Measurements from ENCODE around the gene ZNF91.
"Not testable (repeated sequence)": the region's sequence is repeated elsewhere in the genome, so short reads cannot be mapped to it uniquely, and the experiment has no call there.

Gene ZNF91

DNA sequence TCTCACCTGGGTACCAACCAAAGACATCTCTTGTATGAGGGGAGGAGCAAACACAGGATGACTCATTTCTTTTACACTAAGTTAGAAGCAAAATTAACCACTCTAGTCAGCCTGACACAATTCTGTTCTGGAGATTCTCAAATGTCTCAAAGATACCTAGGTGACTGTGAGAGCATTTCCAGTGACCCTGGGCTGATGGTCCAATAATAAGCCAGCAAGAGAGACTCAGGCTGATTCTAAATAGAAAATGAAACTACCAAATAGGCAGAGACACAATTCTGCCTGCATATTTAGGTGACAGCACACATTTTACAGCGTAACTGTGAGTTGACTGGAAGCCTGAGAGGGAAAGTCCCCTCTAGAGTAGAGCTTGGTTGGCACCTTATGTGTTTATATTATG is 16.3 kb downstream of the ZNF91 start:
- no peak for TF ChIP-seq Cebpa-rat (IDR thresholded peaks at IDR 0.05)
- peaks cover 98% of the 10 kb centered on the region for H3K36me3 ChIP-seq
- H3K4me2 ChIP-seq = no peak overlapping the region

DNA sequence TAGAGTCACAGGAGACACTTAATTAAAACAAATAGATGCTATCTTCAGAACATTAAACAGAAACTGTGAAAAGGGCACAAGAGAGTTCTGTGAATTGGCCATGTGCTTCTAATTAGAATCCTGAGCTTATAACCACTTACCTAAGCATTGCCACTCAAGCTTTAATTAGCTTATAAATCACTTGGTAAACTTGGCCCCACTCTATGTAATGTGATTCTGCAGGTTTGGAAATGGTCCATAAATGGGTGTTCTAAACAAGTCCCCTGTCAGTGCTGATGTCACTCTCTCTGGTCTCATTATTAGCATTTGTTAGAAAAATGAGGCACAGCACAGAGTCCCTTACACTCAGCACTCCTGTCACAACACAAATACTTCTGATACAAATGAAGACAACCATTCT is 18.0 kb downstream of the ZNF91 start:
- Histone ChIP-seq H3K27ac (no peak overlapping the region), H3K4me1 (no peaks in the 10 kb centered on the region), H3K4me2 (no peak overlapping the region), H4K20me1 (peaks cover 22% of the 10 kb centered on the region; the same call in 1 of the 2 replicates), H3K9me3 (peaks cover 99% of the 10 kb centered on the region), H3K36me3 (peaks cover 97% of the 10 kb centered on the region), H3K27me3 (no peaks in the 10 kb centered on the region; the same call in 1 of the 2 replicates), H3K9ac (no peak overlapping the region), H3K4me3 (0 out of 2 replicates have a peak overlapping the region, but pooled peaks have one; percentile 31)
- no peak for TF ChIP-seq Cebpa-rat (IDR thresholded peaks at IDR 0.05)

More for the DNA sequence above, 16.3 kb downstream of the ZNF91 start:
- Histone ChIP-seq H3K27me3 (no peaks in the 10 kb centered on the region; the same call in 1 of the 2 replicates), H3K9me3 (peaks cover 100% of the 10 kb centered on the region), H3K4me3 (peak overlapping the region; percentile 37), H4K20me1 (peaks cover 39% of the 10 kb centered on the region), H3K9ac (no peak overlapping the region), H3K27ac (no peak overlapping the region), H3K4me1 (no peaks in the 10 kb centered on the region)

DNA sequence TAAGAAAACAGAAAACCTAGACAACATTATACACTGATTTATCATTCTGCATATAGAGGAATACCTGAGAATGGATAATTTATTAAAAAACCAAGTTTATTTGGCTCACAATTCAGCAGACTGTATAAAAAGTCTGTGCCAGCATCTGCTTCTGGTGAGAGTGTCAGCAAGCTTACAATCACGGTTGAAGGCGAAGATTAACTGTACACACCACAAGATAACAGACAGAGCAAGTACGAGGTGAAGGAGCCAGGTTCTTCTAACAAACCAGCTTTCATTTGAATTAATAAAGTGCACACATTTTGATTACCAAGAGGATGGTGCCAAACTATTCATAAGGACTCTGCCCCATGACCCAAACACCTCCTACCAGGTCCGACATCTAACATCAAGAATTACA is 28.8 kb downstream of the ZNF91 start:
- Histone ChIP-seq H3K4me3 (peak overlapping the region; percentile 31; the same call in 1 of the 2 replicates), H3K36me3 (peaks cover 82% of the 10 kb centered on the region), H3K27ac (no peak overlapping the region), H3K27me3 (no peaks in the 10 kb centered on the region), H3K4me1 (no peaks in the 10 kb centered on the region), H3K4me2 (no peak overlapping the region), H3K9me3 (peaks cover 95% of the 10 kb centered on the region), H3K9ac (no peak overlapping the region), H4K20me1 (no peaks in the 10 kb centered on the region)
- TF ChIP-seq Cebpa-rat (IDR thresholded peaks at IDR 0.05) = no peak

DNA sequence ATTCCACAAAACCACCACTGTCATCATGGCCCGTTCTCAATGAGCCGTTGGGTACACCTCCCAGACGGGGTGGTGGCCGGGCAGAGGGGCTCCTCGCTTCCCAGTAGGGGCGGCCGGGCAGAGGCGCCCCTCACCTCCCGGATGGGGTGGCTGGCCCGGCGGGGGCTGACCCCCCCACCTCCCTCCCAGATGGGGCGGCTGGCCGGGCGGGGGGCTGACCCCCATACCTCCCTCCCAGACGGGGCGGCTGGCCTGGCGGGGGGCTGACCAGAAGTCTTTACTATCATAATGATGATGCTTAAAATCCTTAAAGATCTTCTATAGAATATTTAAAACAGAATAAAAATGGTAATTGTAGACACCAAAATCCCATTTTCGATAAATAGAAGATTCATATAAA is 29.2 kb downstream of the ZNF91 start:
- not testable (repeated sequence) for H3K4me1 ChIP-seq, H4K20me1 ChIP-seq, H3K27ac ChIP-seq, H3K9ac ChIP-seq, H3K4me2 ChIP-seq, H3K27me3 ChIP-seq
- 0 out of 2 replicates have a peak overlapping the region, but pooled peaks have one; percentile 39 for H3K4me3 ChIP-seq
- H3K36me3 ChIP-seq = peaks cover 82% of the 10 kb centered on the region
- H3K9me3 ChIP-seq = peaks cover 95% of the 10 kb centered on the region

DNA sequence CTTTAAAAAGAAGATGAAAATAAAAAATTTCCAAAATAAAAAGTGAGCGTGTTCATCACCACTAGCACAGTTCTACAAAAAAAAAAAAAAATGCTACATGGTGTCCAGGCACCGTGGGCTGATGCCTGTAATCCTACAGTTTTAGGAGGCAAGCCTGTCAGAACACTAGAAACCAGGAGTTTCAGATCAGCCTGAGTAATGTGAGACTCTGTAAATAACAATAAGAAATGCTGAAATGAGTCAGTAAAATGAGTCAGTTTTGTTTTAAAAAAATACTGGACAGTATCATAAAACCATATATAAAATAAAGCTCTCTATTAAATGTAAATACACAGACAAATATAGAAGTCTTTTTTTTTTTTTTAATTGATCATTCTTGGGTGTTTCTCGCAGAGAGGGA is 30.0 kb downstream of the ZNF91 start:
- TF ChIP-seq Cebpa-rat (IDR thresholded peaks at IDR 0.05) = no peak
- H3K4me1 ChIP-seq = no peaks in the 10 kb centered on the region
- H3K9me3 ChIP-seq = peaks cover 95% of the 10 kb centered on the region
- no peaks in the 10 kb centered on the region for H3K27me3 ChIP-seq
- no peak overlapping the region for H3K4me2 ChIP-seq
- H3K9ac ChIP-seq = no peak overlapping the region
- no peak overlapping the region for H3K4me3 ChIP-seq
- H3K36me3 ChIP-seq = peaks cover 81% of the 10 kb centered on the region
- H3K27ac ChIP-seq = no peak overlapping the region
- H4K20me1 ChIP-seq = no peaks in the 10 kb centered on the region

DNA sequence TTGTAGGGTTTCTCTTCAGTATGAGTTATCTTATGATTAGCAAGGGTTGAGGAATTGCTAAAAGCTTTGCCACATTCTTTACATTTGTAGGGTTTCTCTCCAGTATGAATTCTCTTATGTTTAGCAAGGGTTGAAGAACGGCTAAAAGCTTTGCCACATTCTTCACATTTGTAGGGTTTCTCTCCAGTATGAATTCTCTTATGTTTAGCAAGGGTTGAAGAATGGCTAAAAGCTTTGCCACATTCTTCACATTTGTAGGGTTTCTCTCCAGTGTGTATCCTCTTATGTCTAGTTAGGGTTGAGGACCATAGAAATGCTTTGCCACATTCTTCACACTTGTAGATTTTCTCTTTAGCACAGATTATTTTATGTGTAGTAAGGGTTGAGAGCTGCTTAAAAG is 33.4 kb downstream of the ZNF91 start:
- H3K27me3 ChIP-seq, H3K4me1 ChIP-seq, H3K27ac ChIP-seq, H3K4me2 ChIP-seq, H3K9ac ChIP-seq, H4K20me1 ChIP-seq: not testable (repeated sequence)
- Histone ChIP-seq H3K4me3 (peak overlapping the region; percentile 1; the same call in 1 of the 2 replicates), H3K9me3 (peaks cover 98% of the 10 kb centered on the region), H3K36me3 (peaks cover 85% of the 10 kb centered on the region)

DNA sequence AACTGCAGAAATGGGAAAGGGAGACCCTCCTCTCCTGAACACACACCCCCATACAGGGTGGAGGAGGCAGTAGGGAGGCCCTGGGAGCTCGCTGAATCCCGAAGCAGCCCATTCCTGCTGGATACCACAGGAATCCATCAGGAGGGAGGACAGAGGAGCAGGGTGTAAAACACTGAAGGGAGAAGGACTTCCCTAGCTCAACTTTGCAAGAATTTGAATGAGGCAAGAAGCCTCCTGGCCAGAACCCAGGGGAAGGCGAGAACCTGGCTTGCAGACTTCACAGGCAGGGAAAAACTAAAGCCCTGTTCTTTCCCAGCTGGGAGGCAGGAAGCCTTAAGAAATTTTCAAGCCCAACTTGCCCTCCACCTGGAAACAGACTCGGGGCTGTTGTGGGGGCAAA is 43.5 kb downstream of the ZNF91 start:
- H3K36me3 ChIP-seq = peaks cover 99% of the 10 kb centered on the region

DNA sequence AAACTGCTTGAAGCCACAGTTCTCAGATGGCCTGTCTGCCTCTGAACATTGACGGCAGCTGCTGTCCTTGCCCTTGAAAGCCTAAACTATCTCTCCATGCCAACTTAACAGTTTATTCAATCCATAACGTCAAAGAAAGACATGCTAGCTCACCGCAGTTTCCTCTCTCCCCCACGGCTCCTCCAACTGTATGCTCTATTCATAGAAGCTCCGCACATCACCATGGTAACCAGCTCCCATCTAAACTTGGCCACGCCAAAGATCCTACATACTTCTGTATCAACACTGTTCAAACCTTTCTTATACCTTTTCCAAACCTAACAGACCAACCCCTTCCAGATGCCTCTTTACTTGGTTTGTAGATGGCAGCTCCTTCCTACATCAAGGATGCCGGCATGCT is 48.6 kb downstream of the ZNF91 start:
- no peak for TF ChIP-seq Cebpa-rat (IDR thresholded peaks at IDR 0.05)
- H3K9me3 ChIP-seq = peaks cover 100% of the 10 kb centered on the region
- no peaks in the 10 kb centered on the region for H4K20me1 ChIP-seq
- H3K4me3 ChIP-seq = no peak overlapping the region
- H3K9ac ChIP-seq = no peak overlapping the region
- H3K27ac ChIP-seq = no peak overlapping the region
- no peaks in the 10 kb centered on the region for H3K27me3 ChIP-seq
- peaks cover 100% of the 10 kb centered on the region for H3K36me3 ChIP-seq
- H3K4me1 ChIP-seq = no peaks in the 10 kb centered on the region
- no peak overlapping the region for H3K4me2 ChIP-seq

More for the DNA sequence above, 43.5 kb downstream of the ZNF91 start:
- Histone ChIP-seq H3K9ac (no peak overlapping the region), H4K20me1 (no peaks in the 10 kb centered on the region), H3K4me1 (no peaks in the 10 kb centered on the region), H3K4me3 (peak overlapping the region; percentile 32), H3K27me3 (no peaks in the 10 kb centered on the region), H3K27ac (no peak overlapping the region), H3K9me3 (peaks cover 100% of the 10 kb centered on the region), H3K4me2 (no peak overlapping the region)
- no peak for TF ChIP-seq Cebpa-rat (IDR thresholded peaks at IDR 0.05)

DNA sequence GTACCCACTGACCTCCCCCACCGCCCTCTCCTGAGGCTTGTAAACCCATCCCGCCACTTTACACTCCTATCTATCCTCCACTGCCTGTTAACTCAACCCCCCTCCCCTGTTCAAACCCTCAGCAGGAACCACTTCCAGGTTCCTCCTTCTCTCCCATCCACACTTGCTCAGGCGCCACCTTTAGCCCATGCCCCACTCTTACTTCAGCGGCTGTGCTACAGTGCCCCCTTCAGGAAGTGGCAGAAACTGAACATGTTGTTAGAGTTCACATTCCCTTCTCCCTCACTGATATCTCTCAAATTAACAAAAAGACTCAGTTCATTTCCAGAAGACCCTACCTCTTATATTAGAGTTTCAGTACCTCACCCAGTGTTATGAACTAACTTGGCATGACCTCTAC is 49.4 kb downstream of the ZNF91 start:
- H3K9ac ChIP-seq = no peak overlapping the region
- H3K27ac ChIP-seq = no peak overlapping the region
- H4K20me1 ChIP-seq = no peaks in the 10 kb centered on the region
- peaks cover 99% of the 10 kb centered on the region for H3K36me3 ChIP-seq
- no peaks in the 10 kb centered on the region for H3K27me3 ChIP-seq
- H3K4me3 ChIP-seq = no peak overlapping the region
- TF ChIP-seq Cebpa-rat (IDR thresholded peaks at IDR 0.05) = no peak
- no peak overlapping the region for H3K4me2 ChIP-seq
- H3K9me3 ChIP-seq = peaks cover 100% of the 10 kb centered on the region
- H3K4me1 ChIP-seq = no peaks in the 10 kb centered on the region

DNA sequence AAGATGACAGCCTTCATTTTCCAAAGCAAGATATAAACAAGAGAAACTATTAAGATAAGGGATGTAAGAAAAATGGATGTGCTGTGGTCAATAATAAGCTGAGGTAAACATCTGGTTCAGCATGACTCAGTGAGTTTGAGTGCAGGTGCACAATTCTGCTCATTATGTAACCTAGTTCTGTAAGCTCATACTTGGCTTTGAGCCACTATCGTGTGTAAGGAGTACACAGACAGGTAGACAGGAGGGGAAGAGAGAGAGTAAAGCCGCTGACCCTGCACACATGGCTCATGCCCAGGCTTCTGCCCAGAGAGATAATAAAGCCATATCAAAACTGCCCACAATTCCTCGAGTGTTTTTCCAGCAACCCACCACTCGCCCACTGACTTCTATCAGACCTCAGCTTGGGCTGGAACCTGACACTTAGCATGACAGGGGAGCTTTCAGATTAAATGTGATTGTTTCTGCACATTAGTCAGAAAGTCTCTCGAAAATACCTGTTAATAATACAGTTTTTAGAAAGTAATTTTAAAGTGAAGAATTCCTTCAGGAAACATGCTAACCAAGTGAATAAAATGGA is 51.7 kb downstream of the ZNF91 start:
- Histone ChIP-seq H4K20me1 (no peaks in the 10 kb centered on the region), H3K9ac (no peak overlapping the region), H3K27me3 (no peaks in the 10 kb centered on the region), H3K4me2 (no peak overlapping the region), H3K4me3 (no peak overlapping the region), H3K27ac (no peak overlapping the region), H3K9me3 (peaks cover 100% of the 10 kb centered on the region), H3K4me1 (no peaks in the 10 kb centered on the region), H3K36me3 (peaks cover 96% of the 10 kb centered on the region)
- no peak for TF ChIP-seq Cebpa-rat (IDR thresholded peaks at IDR 0.05)

DNA sequence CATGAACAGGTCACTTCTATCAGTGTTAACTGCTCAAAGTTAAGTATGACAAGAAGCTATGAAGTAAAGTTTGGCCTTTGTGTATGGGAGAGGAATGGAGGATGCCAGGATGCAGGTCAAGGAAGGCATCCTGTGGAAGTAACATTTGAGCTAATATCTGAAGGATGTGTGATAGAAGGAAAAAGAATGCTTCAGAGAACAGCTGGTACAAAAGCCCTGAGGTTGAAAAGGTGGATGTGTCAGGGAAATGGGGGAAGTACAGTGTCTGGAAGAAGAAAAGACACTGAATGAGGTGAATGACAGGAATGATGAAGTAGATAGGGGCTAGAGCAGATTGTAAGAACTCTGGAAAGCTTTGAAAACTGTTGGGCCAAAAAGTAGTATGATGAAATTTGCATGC is 67.1 kb downstream of the ZNF91 start:
- H3K4me3 ChIP-seq = no peak overlapping the region
- no peak overlapping the region for H3K9ac ChIP-seq
- H3K27me3 ChIP-seq = peaks cover 7% of the 10 kb centered on the region; the same call in 1 of the 2 replicates
- H4K20me1 ChIP-seq = 0 out of 2 replicates have a peak, but pooled peaks cover 8% of the 10 kb centered on the region
- peaks cover 48% of the 10 kb centered on the region for H3K36me3 ChIP-seq
- H3K4me1 ChIP-seq = no peaks in the 10 kb centered on the region
- TF ChIP-seq Cebpa-rat (IDR thresholded peaks at IDR 0.05) = no peak
- H3K9me3 ChIP-seq = peaks cover 22% of the 10 kb centered on the region
- no peak overlapping the region for H3K4me2 ChIP-seq
- H3K27ac ChIP-seq = no peak overlapping the region
